ENCODE data around the gene SUN2.

The SUN2 gene

DNA sequence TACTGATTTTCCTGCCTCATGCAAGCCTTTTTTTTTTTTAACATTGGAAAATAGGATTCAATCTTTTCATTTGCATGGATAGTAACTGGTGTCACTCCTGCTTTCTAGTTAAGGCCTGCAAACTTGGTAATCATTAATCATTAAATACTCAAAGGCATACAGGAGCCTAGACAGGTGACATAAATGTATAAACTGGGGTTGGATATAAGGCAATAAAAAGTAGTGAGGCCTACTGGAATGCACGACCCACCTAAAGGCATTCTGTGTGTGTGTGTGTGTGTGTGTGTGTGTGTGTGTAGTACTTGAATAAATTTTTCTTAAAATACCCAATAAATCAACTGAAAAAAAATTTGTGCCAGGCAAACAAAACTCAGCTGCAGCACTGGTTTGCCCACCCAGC is 66.1 kb downstream of the SUN2 start:
- H3K4me3 ChIP-seq (ENCODE audit: low read depth, low read length) = no peak overlapping the region
- DNase-seq (ENCODE audit: low read depth) = no peak
- no peak for TF ChIP-seq CTCF (IDR thresholded peaks at IDR 0.05; ENCODE audit: low read depth, low read length, missing control alignments)

DNA sequence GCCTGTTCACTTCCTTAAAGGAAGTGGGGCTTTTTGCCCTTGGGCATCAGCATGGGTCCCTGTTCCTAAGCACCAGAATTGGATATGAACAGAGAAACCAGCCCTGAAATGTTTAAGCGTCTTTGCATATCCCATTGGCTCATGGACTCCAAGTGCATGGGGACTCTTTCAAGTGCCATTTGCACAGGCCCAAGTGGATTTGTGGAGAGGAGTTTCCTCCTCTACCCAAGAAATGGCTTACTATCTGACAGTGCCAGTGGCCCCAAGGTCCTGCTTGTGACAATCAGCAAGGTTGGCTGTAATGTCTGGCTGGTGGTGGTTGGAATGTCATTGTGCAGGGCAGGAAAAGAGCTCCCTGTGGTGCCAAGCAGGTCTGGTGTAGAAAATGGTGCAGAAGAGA is 70.0 kb downstream of the SUN2 start:
- DNase-seq (ENCODE audit: low read depth) = no peak
- no peak overlapping the region for H3K4me3 ChIP-seq (ENCODE audit: low read depth, low read length)
- no peak for TF ChIP-seq CTCF (IDR thresholded peaks at IDR 0.05; ENCODE audit: low read depth, low read length, missing control alignments)

DNA sequence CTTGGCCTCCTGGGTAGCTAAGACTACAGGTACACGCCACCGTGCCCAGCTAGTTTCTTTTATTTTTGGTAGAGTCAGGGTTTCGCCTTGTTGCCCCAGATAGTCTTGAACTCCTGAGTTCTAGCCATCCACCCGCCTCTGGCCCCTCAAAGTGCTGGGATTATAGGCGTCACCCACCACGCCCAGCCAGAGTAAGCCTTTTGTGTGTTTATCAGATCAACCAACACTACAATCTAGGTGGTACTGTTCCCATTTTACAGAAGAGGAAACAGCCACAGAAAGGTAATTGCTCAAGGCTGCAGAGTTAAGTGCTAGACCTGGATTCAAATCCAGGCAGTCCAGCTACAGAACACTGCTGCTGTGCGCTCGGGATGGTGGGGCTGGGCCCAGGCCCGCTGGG is 70.9 kb downstream of the SUN2 start:
- no peak overlapping the region for H3K4me3 ChIP-seq (ENCODE audit: low read depth, low read length)
- DNase-seq (ENCODE audit: low read depth) = no peak
- TF ChIP-seq CTCF (IDR thresholded peaks at IDR 0.05; ENCODE audit: low read depth, low read length, missing control alignments) = no peak
